WTC11 (cell line): ENCODE measurements around the gene NES. TPM values are rescaled to one million over a fixed set of nuclear protein-coding genes. Genes with fewer than 3 reads are reported as not detected.

Experiments used
- ATAC-seq: fragments of 200-7000 bp; cut with Tn5 transposase; 2 replicates; pipeline ENCODE4 v1.10.0; 2021; ENCODE audit warnings: mild to moderate bottlenecking, moderate library complexity
- CTCF ChIA-PET: fragments of 300-600 bp; sonication (Branson Sonifier 250); formaldehyde crosslinking; loops from one replicate; lab custom pipeline; 2021; ENCODE audit warnings: antibody characterized with exemption; lab: Charles Lee
- POLR2A ChIA-PET: fragments of 350-600 bp; sonication (Branson Sonifier 250); formaldehyde crosslinking; loops from one replicate; lab custom pipeline; 2021; ENCODE audit warnings: antibody characterized with exemption; lab: Charles Lee
- DNase-seq: peaks from one replicate; pipeline ENCODE4 v3.0.0; 2021; ENCODE audit warnings: low spot score
- H3K27ac Mint-ChIP-seq: 2 replicates; pipeline ENCODE4 v1.8.0; 2021; ENCODE audit warnings: mixed read lengths
- H3K27me3 Mint-ChIP-seq: 2 replicates; pipeline ENCODE4 v1.8.0; 2021; ENCODE audit warnings: low read depth, mild to moderate bottlenecking, moderate library complexity, mixed read lengths
- H3K36me3 Mint-ChIP-seq: 2 replicates; pipeline ENCODE4 v1.8.0; 2021; ENCODE audit warnings: mixed read lengths
- H3K4me1 Mint-ChIP-seq: 2 replicates; pipeline ENCODE4 v1.8.0; 2022; ENCODE audit warnings: mixed read lengths
- H3K4me3 Mint-ChIP-seq: 2 replicates; pipeline ENCODE4 v1.8.0; 2021; ENCODE audit warnings: mild to moderate bottlenecking, moderate library complexity, mixed read lengths
- H3K9me3 Mint-ChIP-seq: 2 replicates; pipeline ENCODE4 v1.8.0; 2021; ENCODE audit warnings: mixed read lengths
- CREB1 ChIP-seq: sonication (generic); formaldehyde crosslinking; IDR thresholded peaks from 2 replicates; pipeline ENCODE4 v1.8.0; 2023; ENCODE audit warnings: mild to moderate bottlenecking, missing genetic modification reagents
- CTCF ChIP-seq: fragments of 200-600 bp; IDR thresholded peaks from 2 replicates; pipeline ENCODE4 v1.8.0; 2022; ENCODE audit warnings: antibody characterized with exemption
- E2F1 ChIP-seq: sonication (generic); formaldehyde crosslinking; IDR thresholded peaks from 2 replicates; pipeline ENCODE4 v1.8.0; 2022; ENCODE audit warnings: mild to moderate bottlenecking, missing genetic modification reagents
- E2F5 ChIP-seq: sonication (generic); formaldehyde crosslinking; IDR thresholded peaks from 2 replicates; pipeline ENCODE4 v1.8.1; 2022; ENCODE audit warnings: mild to moderate bottlenecking, moderate library complexity, missing genetic modification reagents
- FOXP4 ChIP-seq: sonication (generic); formaldehyde crosslinking; IDR thresholded peaks from 2 replicates; pipeline ENCODE4 v1.8.0; 2022; ENCODE audit warnings: mild to moderate bottlenecking, missing genetic modification reagents
- IRF1 ChIP-seq: sonication (generic); formaldehyde crosslinking; IDR thresholded peaks from 2 replicates; pipeline ENCODE4 v1.8.0; 2023; ENCODE audit warnings: missing genetic modification reagents
- JUN ChIP-seq: sonication (generic); formaldehyde crosslinking; IDR thresholded peaks from 2 replicates; pipeline ENCODE4 v1.8.0; 2023; ENCODE audit warnings: mild to moderate bottlenecking, missing genetic modification reagents
- KAT7 ChIP-seq: sonication (generic); formaldehyde crosslinking; IDR thresholded peaks from 2 replicates; pipeline ENCODE4 v1.8.1; 2023; ENCODE audit warnings: missing genetic modification reagents, mild to moderate bottlenecking, borderline replicate concordance
- NFE2L1 ChIP-seq: sonication (generic); formaldehyde crosslinking; IDR thresholded peaks from 2 replicates; pipeline ENCODE4 v1.8.1; 2023; ENCODE audit warnings: missing genetic modification reagents
- NFYB ChIP-seq: sonication (generic); formaldehyde crosslinking; conservative IDR thresholded peaks from 2 replicates; pipeline ENCODE4 v1.8.0; 2022; ENCODE audit warnings: low read depth, missing genetic modification reagents
- NR1H2 ChIP-seq: sonication (generic); formaldehyde crosslinking; IDR thresholded peaks from 2 replicates; pipeline ENCODE4 v1.9.0; 2021; ENCODE audit warnings: mild to moderate bottlenecking, moderate library complexity, missing genetic modification reagents
- NR2C2 ChIP-seq: sonication (generic); formaldehyde crosslinking; IDR thresholded peaks from 2 replicates; pipeline ENCODE4 v1.8.0; 2022; ENCODE audit warnings: mild to moderate bottlenecking, missing genetic modification reagents
- PRDM15 ChIP-seq: sonication (generic); formaldehyde crosslinking; IDR thresholded peaks from 2 replicates; pipeline ENCODE4 v1.8.0; 2022; ENCODE audit warnings: missing genetic modification reagents
- PREB ChIP-seq: sonication (generic); formaldehyde crosslinking; IDR thresholded peaks from 2 replicates; pipeline ENCODE4 v1.8.1; 2022; ENCODE audit warnings: mild to moderate bottlenecking, missing genetic modification reagents, moderate library complexity, borderline replicate concordance
- TCF7 ChIP-seq: sonication (generic); formaldehyde crosslinking; IDR thresholded peaks from 2 replicates; pipeline ENCODE4 v1.8.0; 2022; ENCODE audit warnings: mild to moderate bottlenecking, low read depth, missing genetic modification reagents, moderate library complexity
- TEAD1 ChIP-seq: sonication (generic); formaldehyde crosslinking; IDR thresholded peaks from 2 replicates; pipeline ENCODE4 v1.8.0; 2022; ENCODE audit warnings: mild to moderate bottlenecking, missing genetic modification reagents
- ZBTB21 ChIP-seq: sonication (generic); formaldehyde crosslinking; IDR thresholded peaks from 2 replicates; pipeline ENCODE4 v1.8.1; 2023; ENCODE audit warnings: mild to moderate bottlenecking, missing genetic modification reagents, borderline replicate concordance
- ZNF317 ChIP-seq: sonication (generic); formaldehyde crosslinking; IDR thresholded peaks from 2 replicates; pipeline ENCODE4 v1.8.1; 2023; ENCODE audit warnings: low read depth, mild to moderate bottlenecking, moderate library complexity, missing genetic modification reagents, borderline replicate concordance
- total RNA-seq: library from RNA; stranded (reverse); gene quantifications from 3 replicates; pipeline ENCODE4 v1.2.3, GENCODE V29; 2021

Gene NES
- total RNA-seq, 1 experiment from 2014 or later, result 127 TPM

- TF ChIP-seq PRDM15 (CRISPR knock-in tag), result 0 out of 2 replicates have a peak, but pooled peaks have one; percentile 38
- no peak for TF ChIP-seq ZBTB21
- TF ChIP-seq FOXP4, result peak; percentile 83; the same call in 1 of the 2 replicates
- TF ChIP-seq IRF1 (CRISPR knock-in tag), result 0 out of 2 replicates have a peak, but pooled peaks have one; percentile 50
- TF ChIP-seq TEAD1 (CRISPR knock-in tag), result peak; percentile 82; the same call in 1 of the 2 replicates
- TF ChIP-seq ZNF317 (CRISPR knock-in tag), result no peak
- no peak for TF ChIP-seq JUN (CRISPR knock-in tag)
- 0 out of 2 replicates have a peak, but pooled peaks have one; percentile 39 for TF ChIP-seq E2F1
- TF ChIP-seq NR1H2 (CRISPR knock-in tag), result no peak
- 0 out of 2 replicates have a peak, but pooled peaks have one; percentile 50 for TF ChIP-seq NR2C2 (CRISPR knock-in tag)
- 0 out of 2 replicates have a peak, but pooled peaks have one; percentile 60 for TF ChIP-seq PREB
- TF ChIP-seq CREB1 (CRISPR knock-in tag), result peak; percentile 69; the same call in 1 of the 2 replicates
- peak; percentile 72; the same call in 1 of the 2 replicates for TF ChIP-seq NFE2L1 (CRISPR knock-in tag)
Measured at GRCh38 chr1:156652131-156652991, 24.8 kb downstream of the NES start (continued).

- CTCF ChIA-PET, result interaction anchor here (0.7 to 6.2 kb wide), 13 partner anchors 9 to 211 kb away, joined by 3 to 74 read pairs (median 7); partner anchors contain the start of genes HAPLN2, NES and NTRK1
- H3K27me3 Mint-ChIP-seq, result peaks cover 95% of the 10 kb centered on the region
- no peaks in the 10 kb centered on the region for H3K36me3 Mint-ChIP-seq
- no peak for ATAC-seq
- POLR2A ChIA-PET, result no interaction called here
- H3K27ac Mint-ChIP-seq, result no peak overlapping the region
- peaks cover 5% of the 10 kb centered on the region; the same call in 1 of the 2 replicates for H3K4me1 Mint-ChIP-seq
- no peak overlapping the region for H3K4me3 Mint-ChIP-seq
- H3K9me3 Mint-ChIP-seq, result no peaks in the 10 kb centered on the region
- DNase-seq, result no peak
- TF ChIP-seq KAT7 (CRISPR knock-in tag), result no peak
- no peak for TF ChIP-seq E2F5
- TF ChIP-seq NFYB (CRISPR knock-in tag), result no peak
- no peak for TF ChIP-seq TCF7
- no peak for TF ChIP-seq CTCF
- no peak for TF ChIP-seq PRDM15 (CRISPR knock-in tag)
Measured at GRCh38 chr1:156648951-156649350, 28.3 kb downstream of the NES start.
